Measurements from ENCODE around the gene TXNL4B. TPM values are rescaled to one million over a fixed set of nuclear protein-coding genes. Genes with fewer than 3 reads are reported as not detected.
A peak's percentile ranks its signal among the peaks of the same experiment; 100 is the strongest.

Gene TXNL4B
- total RNA-seq, 1 donor from 2014 or later = 11.8 TPM

- no peak for DNase-seq (ENCODE audit: low read depth, low spot score)
- Mint-ChIP-seq H3K36me3 (ENCODE audit: low read depth) (no peaks in the 10 kb centered on the region), H3K9me3 (peaks cover 3% of the 10 kb centered on the region), H3K4me3 (no peak overlapping the region), H3K27ac (ENCODE audit: unreplicated experiment) (no peak overlapping the region), H3K27me3 (ENCODE audit: low read depth) (no peaks in the 10 kb centered on the region), H3K4me1 (peaks cover 14% of the 10 kb centered on the region)
- TF ChIP-seq CTCF (conservative IDR thresholded peaks at IDR 0.05) = no peak
These were observed 19.7 kb downstream of the TXNL4B start for GRCh38 chr16:72073560-72074230.

- Mint-ChIP-seq H3K27me3 (ENCODE audit: low read depth) (no peaks in the 10 kb centered on the region), H3K4me3 (no peak overlapping the region), H3K9me3 (peaks cover 3% of the 10 kb centered on the region), H3K27ac (ENCODE audit: unreplicated experiment) (peak overlapping the region; percentile 88), H3K36me3 (ENCODE audit: low read depth) (no peaks in the 10 kb centered on the region), H3K4me1 (peaks cover 16% of the 10 kb centered on the region)
- TF ChIP-seq CTCF (conservative IDR thresholded peaks at IDR 0.05) = no peak
- no peak for DNase-seq (ENCODE audit: low read depth, low spot score)
These were observed 20.7 kb downstream of the TXNL4B start for GRCh38 chr16:72072514-72073342.

GRCh38 chr16:72068930-72069329 is 24.5 kb downstream of the TXNL4B start:
- peaks cover 3% of the 10 kb centered on the region for H3K9me3 Mint-ChIP-seq
- H3K36me3 Mint-ChIP-seq (ENCODE audit: low read depth) = no peaks in the 10 kb centered on the region
- H3K4me3 Mint-ChIP-seq = no peak overlapping the region
- no peaks in the 10 kb centered on the region for H3K27me3 Mint-ChIP-seq (ENCODE audit: low read depth)
- H3K27ac Mint-ChIP-seq (ENCODE audit: unreplicated experiment) = no peak overlapping the region
- DNase-seq (ENCODE audit: low read depth, low spot score) = no peak
- peaks cover 16% of the 10 kb centered on the region for H3K4me1 Mint-ChIP-seq
- TF ChIP-seq CTCF (conservative IDR thresholded peaks at IDR 0.05) = no peak

DNA sequence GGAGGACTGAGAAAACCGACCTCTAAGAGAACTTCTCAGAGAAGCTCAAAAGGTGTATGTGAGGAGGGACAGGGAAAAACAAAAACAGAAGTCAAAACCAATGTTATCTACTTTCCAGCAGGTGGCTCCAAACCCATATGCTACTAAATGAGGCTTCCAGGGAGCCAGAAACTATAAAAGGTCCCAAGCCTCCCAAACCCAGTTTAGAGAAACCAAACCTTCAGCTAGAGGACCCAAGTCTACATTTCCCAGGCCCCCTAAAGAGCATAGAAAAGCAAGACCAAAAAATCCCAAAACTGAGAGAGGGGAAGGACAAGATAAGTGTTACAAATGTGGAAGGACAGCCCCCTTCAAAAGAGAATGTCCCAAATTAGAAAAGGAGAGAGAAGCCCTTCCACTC is 26.7 kb downstream of the TXNL4B start:
- Mint-ChIP-seq H3K36me3 (ENCODE audit: low read depth) (no peaks in the 10 kb centered on the region), H3K4me1 (peaks cover 7% of the 10 kb centered on the region), H3K9me3 (no peaks in the 10 kb centered on the region), H3K27me3 (ENCODE audit: low read depth) (no peaks in the 10 kb centered on the region), H3K4me3 (no peak overlapping the region), H3K27ac (ENCODE audit: unreplicated experiment) (no peak overlapping the region)
- DNase-seq (ENCODE audit: low read depth, low spot score) = no peak
- TF ChIP-seq CTCF (conservative IDR thresholded peaks at IDR 0.05) = peak; percentile 68

DNA sequence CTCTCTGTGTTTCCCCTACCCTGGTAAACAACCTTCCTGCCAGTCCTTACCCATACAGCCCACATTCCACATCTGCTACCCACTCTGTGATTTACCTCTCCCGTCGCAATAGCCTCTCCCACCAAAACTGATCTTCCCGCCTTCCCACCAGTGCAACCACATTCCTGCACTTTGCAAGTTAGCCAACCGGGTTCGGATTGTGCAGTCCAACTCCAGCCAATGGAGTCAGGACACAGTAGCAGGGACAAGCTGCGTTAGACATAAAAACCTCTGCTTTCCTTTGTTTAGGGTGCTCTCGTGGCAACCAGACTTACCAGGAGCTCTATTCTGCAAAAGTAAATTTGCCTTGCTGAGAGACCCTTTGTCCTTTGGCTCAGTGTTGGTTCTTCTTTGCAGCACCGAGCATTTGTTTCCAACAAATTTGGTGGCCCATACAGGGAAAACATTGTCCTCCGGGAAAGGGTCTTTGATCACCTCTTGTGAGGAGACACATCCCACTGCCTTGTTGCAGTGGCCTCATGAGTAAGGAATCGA is 29.0 kb downstream of the TXNL4B start:
- no peak overlapping the region for H3K4me3 Mint-ChIP-seq
- H3K27me3 Mint-ChIP-seq (ENCODE audit: low read depth) = no peaks in the 10 kb centered on the region
- no peak overlapping the region for H3K27ac Mint-ChIP-seq (ENCODE audit: unreplicated experiment)
- no peaks in the 10 kb centered on the region for H3K36me3 Mint-ChIP-seq (ENCODE audit: low read depth)
- TF ChIP-seq CTCF (conservative IDR thresholded peaks at IDR 0.05) = no peak
- no peaks in the 10 kb centered on the region for H3K9me3 Mint-ChIP-seq
- peaks cover 7% of the 10 kb centered on the region for H3K4me1 Mint-ChIP-seq
- no peak for DNase-seq (ENCODE audit: low read depth, low spot score)
